Measurements from ENCODE around the gene PRIM1. TPM values are rescaled to one million over a fixed set of nuclear protein-coding genes. Genes with fewer than 3 reads are reported as not detected.
"Not testable (repeated sequence)": the region's sequence is repeated elsewhere in the genome, so short reads cannot be mapped to it uniquely, and the experiment has no call there.

PRIM1 gene
- total and polyA plus RNA-seq, 4 donors: 15.0 to 19.9 (median 16.8) TPM

- Histone ChIP-seq H3K4me3 (ENCODE audit: low read depth, low read length) (no peak overlapping the region), H3K9me3 (ENCODE audit: control insufficient read depth, insufficient read depth, low read length) (no peaks in the 10 kb centered on the region), H3K36me3 (ENCODE audit: control insufficient read depth, insufficient read depth, low read length) (peaks cover 37% of the 10 kb centered on the region), H3K27me3 (ENCODE audit: control insufficient read depth, insufficient read depth, low read length) (no peaks in the 10 kb centered on the region), H3K27ac (ENCODE audit: low read depth, low read length) (peak overlapping the region; percentile 52), H3K4me1 (ENCODE audit: control insufficient read depth, insufficient read depth, low read length) (no peaks in the 10 kb centered on the region)
- WGBS (ENCODE audit: insufficient coverage): 71% methylated on average over 1 of the region's 5 CpGs
- no peak for DNase-seq (ENCODE audit: low read depth in 4 of 6, low spot score in 6 of 6)
These were observed 42.3 kb downstream of the PRIM1 start for GRCh38 chr12:56709759-56710376.

GRCh38 chr12:56704522-56704921 lies 47.6 kb downstream of the PRIM1 start:
- not testable (repeated sequence) for H3K27me3 ChIP-seq (ENCODE audit: control insufficient read depth, insufficient read depth, low read length); H3K4me1 ChIP-seq (ENCODE audit: control insufficient read depth, insufficient read depth, low read length); H3K36me3 ChIP-seq (ENCODE audit: control insufficient read depth, insufficient read depth, low read length); H3K4me3 ChIP-seq (ENCODE audit: low read depth, low read length); H3K9me3 ChIP-seq (ENCODE audit: control insufficient read depth, insufficient read depth, low read length); H3K27ac ChIP-seq (ENCODE audit: low read depth, low read length); DNase-seq (ENCODE audit: low read depth in 4 of 6, low spot score in 6 of 6)
- WGBS (ENCODE audit: insufficient coverage): 89% methylated on average over 5 of the region's 5 CpGs

GRCh38 chr12:56699020-56699661 lies 53.0 kb downstream of the PRIM1 start:
- no peaks in the 10 kb centered on the region for H3K27me3 ChIP-seq (ENCODE audit: control insufficient read depth, insufficient read depth, low read length)
- 57% methylated on average over 1 of the region's 3 CpGs for WGBS (ENCODE audit: insufficient coverage)
- no peak overlapping the region for H3K4me3 ChIP-seq (ENCODE audit: low read depth, low read length)
- no peaks in the 10 kb centered on the region for H3K4me1 ChIP-seq (ENCODE audit: control insufficient read depth, insufficient read depth, low read length)
- H3K27ac ChIP-seq (ENCODE audit: low read depth, low read length): no peak overlapping the region
- H3K9me3 ChIP-seq (ENCODE audit: control insufficient read depth, insufficient read depth, low read length): no peaks in the 10 kb centered on the region
- no peak for DNase-seq (ENCODE audit: low read depth in 4 of 6, low spot score in 6 of 6)
- H3K36me3 ChIP-seq (ENCODE audit: control insufficient read depth, insufficient read depth, low read length): no peaks in the 10 kb centered on the region

- Histone ChIP-seq H3K36me3 (ENCODE audit: control insufficient read depth, insufficient read depth, low read length) (no peaks in the 10 kb centered on the region), H3K4me3 (ENCODE audit: low read depth, low read length) (no peak overlapping the region), H3K27me3 (ENCODE audit: control insufficient read depth, insufficient read depth, low read length) (no peaks in the 10 kb centered on the region), H3K9me3 (ENCODE audit: control insufficient read depth, insufficient read depth, low read length) (no peaks in the 10 kb centered on the region), H3K27ac (ENCODE audit: low read depth, low read length) (no peak overlapping the region), H3K4me1 (ENCODE audit: control insufficient read depth, insufficient read depth, low read length) (no peaks in the 10 kb centered on the region)
- WGBS (ENCODE audit: insufficient coverage): no CpG with 5 or more reads among the region's 2 CpGs
- DNase-seq (ENCODE audit: low read depth in 4 of 6, low spot score in 6 of 6): no peak
These were observed 56.6 kb downstream of the PRIM1 start for GRCh38 chr12:56695327-56696101.

- H3K4me3 ChIP-seq (ENCODE audit: low read depth, low read length): no peak overlapping the region
- H3K27me3 ChIP-seq (ENCODE audit: control insufficient read depth, insufficient read depth, low read length): no peaks in the 10 kb centered on the region
- no peak overlapping the region for H3K27ac ChIP-seq (ENCODE audit: low read depth, low read length)
- H3K4me1 ChIP-seq (ENCODE audit: control insufficient read depth, insufficient read depth, low read length): peaks cover 4% of the 10 kb centered on the region
- no peak for DNase-seq (ENCODE audit: low read depth in 4 of 6, low spot score in 6 of 6)
- no CpG with 5 or more reads among the region's 5 CpGs for WGBS (ENCODE audit: insufficient coverage)
- H3K9me3 ChIP-seq (ENCODE audit: control insufficient read depth, insufficient read depth, low read length): no peaks in the 10 kb centered on the region
- no peaks in the 10 kb centered on the region for H3K36me3 ChIP-seq (ENCODE audit: control insufficient read depth, insufficient read depth, low read length)
These were observed 58.0 kb downstream of the PRIM1 start for GRCh38 chr12:56694161-56694560.

GRCh38 chr12:56688846-56689109 lies 63.3 kb downstream of the PRIM1 start:
- Histone ChIP-seq H3K36me3 (ENCODE audit: control insufficient read depth, insufficient read depth, low read length) (peaks cover 6% of the 10 kb centered on the region), H3K4me1 (ENCODE audit: control insufficient read depth, insufficient read depth, low read length) (peaks cover 30% of the 10 kb centered on the region), H3K27ac (ENCODE audit: low read depth, low read length) (peak overlapping the region; percentile 100), H3K9me3 (ENCODE audit: control insufficient read depth, insufficient read depth, low read length) (no peaks in the 10 kb centered on the region), H3K4me3 (ENCODE audit: low read depth, low read length) (peak overlapping the region; percentile 97), H3K27me3 (ENCODE audit: control insufficient read depth, insufficient read depth, low read length) (no peaks in the 10 kb centered on the region)
- DNase-seq (ENCODE audit: low read depth in 4 of 6, low spot score in 6 of 6): no peak
- WGBS (ENCODE audit: insufficient coverage): 0% methylated on average over 7 of the region's 7 CpGs

GRCh38 chr12:56688129-56688845 lies 63.8 kb downstream of the PRIM1 start, which contains the start of gene PTGES3:
Gene PTGES3 (minus strand): TSS chr12:56688284. CDS start chr12:56687999, 285 bp downstream.
- Histone ChIP-seq H3K9me3 (ENCODE audit: control insufficient read depth, insufficient read depth, low read length) (no peaks in the 10 kb centered on the region), H3K27ac (ENCODE audit: low read depth, low read length) (peak within 1 kb of the TSS; percentile 100), H3K4me1 (ENCODE audit: control insufficient read depth, insufficient read depth, low read length) (peaks cover 30% of the 10 kb centered on the region), H3K27me3 (ENCODE audit: control insufficient read depth, insufficient read depth, low read length) (no peaks in the 10 kb centered on the region), H3K4me3 (ENCODE audit: low read depth, low read length) (peak within 1 kb of the TSS; percentile 97), H3K36me3 (ENCODE audit: control insufficient read depth, insufficient read depth, low read length) (peaks cover 6% of the 10 kb centered on the region)
- under 1% methylated on average over 59 of the region's 64 CpGs for WGBS (ENCODE audit: insufficient coverage)
- DNase-seq (ENCODE audit: low read depth in 4 of 6, low spot score in 6 of 6): peak; percentile 92 to 99 (median 96)

- no peaks in the 10 kb centered on the region for H3K9me3 ChIP-seq (ENCODE audit: control insufficient read depth, insufficient read depth, low read length)
- peak overlapping the region; percentile 100 for H3K27ac ChIP-seq (ENCODE audit: low read depth, low read length)
- peak in 5 of 6 donors; percentile 10 to 57 (median 29) for DNase-seq (ENCODE audit: low read depth in 4 of 6, low spot score in 6 of 6)
- peaks cover 10% of the 10 kb centered on the region for H3K36me3 ChIP-seq (ENCODE audit: control insufficient read depth, insufficient read depth, low read length)
- H3K27me3 ChIP-seq (ENCODE audit: control insufficient read depth, insufficient read depth, low read length): no peaks in the 10 kb centered on the region
- peak overlapping the region; percentile 97 for H3K4me3 ChIP-seq (ENCODE audit: low read depth, low read length)
- H3K4me1 ChIP-seq (ENCODE audit: control insufficient read depth, insufficient read depth, low read length): peaks cover 30% of the 10 kb centered on the region
- under 1% methylated on average over 60 of the region's 62 CpGs for WGBS (ENCODE audit: insufficient coverage)
These were observed 64.6 kb downstream of the PRIM1 start for GRCh38 chr12:56687223-56688128.
